HCT116 (cell line): ENCODE data around the gene FLVCR1.

ENCODE experiments used
- ATF3 ChIP-seq: IDR thresholded peaks from 2 replicates; pipeline ENCODE4 v1.6.1; 2012
- EZH2 ChIP-seq: fragments of 200-600 bp; sonication (generic); IDR thresholded peaks from 2 replicates; pipeline ENCODE4 v1.6.1; 2017; ENCODE audit warnings: antibody characterized with exemption, mixed run types
- EZH2phosphoT487 ChIP-seq: fragments of 200-600 bp; IDR thresholded peaks from 2 replicates; pipeline ENCODE4 v1.6.1; 2018; ENCODE audit warnings: antibody characterized with exemption, borderline replicate concordance
- JUND ChIP-seq: IDR thresholded peaks from 2 replicates; pipeline ENCODE4 v1.6.1; 2012
- POLR2A ChIP-seq: IDR thresholded peaks from 2 replicates; pipeline ENCODE4 v1.7.0; 2011; ENCODE audit warnings: borderline replicate concordance; ENCODE audit not compliant: insufficient read depth, insufficient read length; ENCODE audit errors: extremely low read depth
- POLR2AphosphoS5 ChIP-seq: IDR thresholded peaks from 2 replicates; pipeline ENCODE4 v1.6.1; 2011; ENCODE audit warnings: mild to moderate bottlenecking, low read depth, low read length, moderate library complexity
- RAD21 ChIP-seq: IDR thresholded peaks from 2 replicates; pipeline ENCODE4 v1.6.1; 2012; ENCODE audit warnings: low read depth, mild to moderate bottlenecking
- SIN3A ChIP-seq: IDR thresholded peaks from 2 replicates; pipeline ENCODE4 v1.6.1; 2012; ENCODE audit warnings: low read depth
- TCF7L2 ChIP-seq: IDR thresholded peaks from 2 replicates; pipeline ENCODE4 v1.7.0; 2011; ENCODE audit warnings: borderline replicate concordance, inconsistent platforms; ENCODE audit not compliant: insufficient read depth, insufficient read length; ENCODE audit errors: extremely low read depth
- ZNF274 ChIP-seq: fragments of 200-500 bp; sonication (Bioruptor generic); IDR thresholded peaks from 2 replicates; pipeline ENCODE4 v1.6.1; 2014; ENCODE audit warnings: mild to moderate bottlenecking, low read depth, low read length, inconsistent platforms
- TF ChIP-seq, protein P1 (sequence below): IDR thresholded peaks from 2 replicates; pipeline ENCODE4 v1.6.1; 2012; ENCODE audit warnings: low read depth
- TF ChIP-seq, protein P2 (sequence below), 3 experiments: fragments of 200-600 bp in 1 of 3; sonication (generic) in 1 of 3; IDR thresholded peaks in 2 of 3; conservative IDR thresholded peaks in 1 of 3; 2 replicates each; pipeline ENCODE4 v1.5.1; 2012 to 2017; ENCODE audit warnings: low read depth in 2 of 3, low read length in 2 of 3, antibody characterized with exemption in 1 of 3, borderline replicate concordance in 1 of 3, control low read depth in 1 of 3, mild to moderate bottlenecking in 1 of 3, mixed read lengths in 1 of 3, mixed run types in 1 of 3, moderate library complexity in 1 of 3; ENCODE audit not compliant: insufficient read depth in 1 of 3

DNA sequence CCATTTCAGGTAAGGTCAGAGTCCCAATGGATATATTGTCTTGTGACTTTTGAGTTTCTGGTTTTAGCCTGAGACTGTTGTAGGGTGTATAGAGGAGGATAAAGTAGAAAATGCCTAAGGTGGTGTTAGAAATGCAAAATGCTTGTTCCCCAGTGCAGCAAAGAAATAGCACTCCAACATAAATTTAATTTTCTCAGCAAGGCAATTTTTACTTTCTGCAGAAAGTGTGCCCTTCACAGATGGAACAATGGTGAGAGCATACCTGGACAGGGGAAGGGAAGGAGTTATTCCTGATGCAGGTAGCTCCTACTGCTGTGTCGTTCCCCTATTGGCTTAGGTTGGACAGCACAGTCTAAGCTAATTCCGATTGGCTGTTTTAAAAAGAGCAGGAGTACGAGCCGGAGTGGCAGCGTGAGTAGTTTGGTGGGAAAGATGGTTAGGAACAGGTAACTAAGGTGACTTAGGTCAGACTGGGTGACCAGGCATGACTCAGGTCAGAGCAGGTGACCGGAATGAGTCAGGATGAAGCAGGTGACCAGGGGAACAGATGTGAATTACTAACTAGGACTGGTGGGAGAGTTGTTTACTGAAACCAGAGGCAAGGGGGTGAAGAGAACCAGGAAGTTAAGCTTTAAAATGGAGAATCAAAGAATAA is 32.1 kb upstream of the FLVCR1 start:
- TF ChIP-seq, protein P1, sequence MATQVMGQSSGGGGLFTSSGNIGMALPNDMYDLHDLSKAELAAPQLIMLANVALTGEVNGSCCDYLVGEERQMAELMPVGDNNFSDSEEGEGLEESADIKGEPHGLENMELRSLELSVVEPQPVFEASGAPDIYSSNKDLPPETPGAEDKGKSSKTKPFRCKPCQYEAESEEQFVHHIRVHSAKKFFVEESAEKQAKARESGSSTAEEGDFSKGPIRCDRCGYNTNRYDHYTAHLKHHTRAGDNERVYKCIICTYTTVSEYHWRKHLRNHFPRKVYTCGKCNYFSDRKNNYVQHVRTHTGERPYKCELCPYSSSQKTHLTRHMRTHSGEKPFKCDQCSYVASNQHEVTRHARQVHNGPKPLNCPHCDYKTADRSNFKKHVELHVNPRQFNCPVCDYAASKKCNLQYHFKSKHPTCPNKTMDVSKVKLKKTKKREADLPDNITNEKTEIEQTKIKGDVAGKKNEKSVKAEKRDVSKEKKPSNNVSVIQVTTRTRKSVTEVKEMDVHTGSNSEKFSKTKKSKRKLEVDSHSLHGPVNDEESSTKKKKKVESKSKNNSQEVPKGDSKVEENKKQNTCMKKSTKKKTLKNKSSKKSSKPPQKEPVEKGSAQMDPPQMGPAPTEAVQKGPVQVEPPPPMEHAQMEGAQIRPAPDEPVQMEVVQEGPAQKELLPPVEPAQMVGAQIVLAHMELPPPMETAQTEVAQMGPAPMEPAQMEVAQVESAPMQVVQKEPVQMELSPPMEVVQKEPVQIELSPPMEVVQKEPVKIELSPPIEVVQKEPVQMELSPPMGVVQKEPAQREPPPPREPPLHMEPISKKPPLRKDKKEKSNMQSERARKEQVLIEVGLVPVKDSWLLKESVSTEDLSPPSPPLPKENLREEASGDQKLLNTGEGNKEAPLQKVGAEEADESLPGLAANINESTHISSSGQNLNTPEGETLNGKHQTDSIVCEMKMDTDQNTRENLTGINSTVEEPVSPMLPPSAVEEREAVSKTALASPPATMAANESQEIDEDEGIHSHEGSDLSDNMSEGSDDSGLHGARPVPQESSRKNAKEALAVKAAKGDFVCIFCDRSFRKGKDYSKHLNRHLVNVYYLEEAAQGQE: no peak
- TF ChIP-seq ATF3: no peak
- TF ChIP-seq, protein P2, sequence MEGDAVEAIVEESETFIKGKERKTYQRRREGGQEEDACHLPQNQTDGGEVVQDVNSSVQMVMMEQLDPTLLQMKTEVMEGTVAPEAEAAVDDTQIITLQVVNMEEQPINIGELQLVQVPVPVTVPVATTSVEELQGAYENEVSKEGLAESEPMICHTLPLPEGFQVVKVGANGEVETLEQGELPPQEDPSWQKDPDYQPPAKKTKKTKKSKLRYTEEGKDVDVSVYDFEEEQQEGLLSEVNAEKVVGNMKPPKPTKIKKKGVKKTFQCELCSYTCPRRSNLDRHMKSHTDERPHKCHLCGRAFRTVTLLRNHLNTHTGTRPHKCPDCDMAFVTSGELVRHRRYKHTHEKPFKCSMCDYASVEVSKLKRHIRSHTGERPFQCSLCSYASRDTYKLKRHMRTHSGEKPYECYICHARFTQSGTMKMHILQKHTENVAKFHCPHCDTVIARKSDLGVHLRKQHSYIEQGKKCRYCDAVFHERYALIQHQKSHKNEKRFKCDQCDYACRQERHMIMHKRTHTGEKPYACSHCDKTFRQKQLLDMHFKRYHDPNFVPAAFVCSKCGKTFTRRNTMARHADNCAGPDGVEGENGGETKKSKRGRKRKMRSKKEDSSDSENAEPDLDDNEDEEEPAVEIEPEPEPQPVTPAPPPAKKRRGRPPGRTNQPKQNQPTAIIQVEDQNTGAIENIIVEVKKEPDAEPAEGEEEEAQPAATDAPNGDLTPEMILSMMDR (IDR thresholded peaks at IDR 0.05 in 2 of 3, conservative IDR thresholded peaks at IDR 0.05 in 1 of 3; ENCODE audit: borderline replicate concordance in 1 of 3, insufficient read depth in 1 of 3, low read depth in 2 of 3, low read length in 2 of 3): no peak
- no peak for TF ChIP-seq POLR2A
- no peak for TF ChIP-seq JUND
- TF ChIP-seq RAD21: no peak
- TF ChIP-seq EZH2: no peak
- TF ChIP-seq TCF7L2: no peak
- no peak for TF ChIP-seq POLR2AphosphoS5
- TF ChIP-seq EZH2phosphoT487: no peak
- no peak for TF ChIP-seq ZNF274
- TF ChIP-seq SIN3A: no peak
